Dermis blood vessel endothelial cell (primary cell): Measurements from ENCODE around the gene RALA. TPM values are rescaled to one million over a fixed set of nuclear protein-coding genes. Genes with fewer than 3 reads are reported as not detected.

Experiments
- DNase-seq: peaks from one replicate; pipeline ENCODE4 v3.0.0; 2010
- total RNA-seq: library from RNA; depleted of rRNA; stranded (reverse); fragments of >200 nt; gene quantifications from 2 replicates; pipeline ENCODE4 v1.2.3, GENCODE V29; 2014

RALA gene
- total RNA-seq, 1 donor from 2014 or later: 36.9 TPM

DNA sequence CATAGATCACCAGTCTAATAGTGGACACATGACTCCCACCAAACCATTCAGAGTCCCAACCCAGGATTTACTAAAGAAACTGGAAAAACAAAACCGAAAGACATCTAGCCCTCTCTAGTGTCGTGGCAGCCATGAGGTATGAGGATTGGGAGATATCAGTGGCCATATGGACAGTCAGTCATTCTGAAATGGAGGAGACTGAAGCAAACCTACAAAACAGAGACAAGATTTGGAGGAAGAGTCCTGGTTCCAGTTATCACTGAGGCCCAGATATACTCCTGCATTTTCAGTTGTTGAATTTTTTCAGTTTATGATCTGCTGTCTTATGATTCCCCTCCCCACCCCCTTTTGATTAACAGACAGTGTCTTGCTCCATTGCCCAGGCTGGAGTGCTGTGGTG, 9.1 kb upstream of the RALA start:
- no peak for DNase-seq

DNA sequence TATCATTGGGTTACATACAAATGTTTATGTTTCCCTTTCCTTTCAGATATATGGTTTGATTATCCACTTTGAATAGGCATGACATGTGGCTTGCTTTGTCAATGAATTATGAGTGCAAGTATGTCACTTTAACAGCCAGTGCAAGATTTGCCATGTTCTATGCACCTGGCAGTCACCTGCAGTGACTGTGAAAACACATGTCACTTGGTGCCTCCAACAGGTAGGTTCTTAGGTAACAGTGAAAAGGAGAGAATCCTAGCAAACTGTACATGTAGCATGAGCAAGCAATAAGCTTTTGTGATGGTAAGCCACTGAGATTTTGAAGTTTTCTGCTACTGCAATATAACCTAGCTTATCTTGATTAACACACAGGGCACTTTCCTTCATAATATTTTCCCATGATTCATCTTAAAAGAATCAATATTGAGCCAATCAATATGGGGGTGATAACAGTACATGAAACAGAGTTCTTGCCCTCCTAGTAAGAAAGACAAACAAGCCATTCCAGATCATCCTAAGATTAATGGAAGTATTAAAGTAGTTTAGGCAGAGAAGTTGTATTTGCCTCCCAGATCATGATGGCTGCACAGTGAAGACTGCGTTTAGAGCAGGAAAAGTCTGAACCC, 7.9 kb upstream of the RALA start:
- DNase-seq: no peak

DNA sequence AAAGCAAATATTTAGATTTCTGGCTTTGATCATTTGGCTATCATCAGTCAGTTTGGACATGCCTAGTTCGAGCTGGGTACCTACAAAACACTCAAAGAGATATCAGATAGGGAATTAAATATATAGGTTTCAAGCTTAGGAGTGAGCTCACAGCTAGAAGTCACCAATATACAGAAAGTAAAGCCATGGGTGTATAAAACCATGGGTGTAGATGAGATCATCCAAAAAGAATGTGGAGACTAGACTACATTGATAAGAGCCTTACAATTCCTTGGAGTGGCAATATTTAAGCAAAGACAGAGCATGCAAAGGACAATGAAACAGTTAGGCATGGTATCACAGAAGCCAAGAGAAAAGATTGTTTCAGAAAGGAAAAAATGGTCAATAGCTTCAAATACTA, 7.2 kb upstream of the RALA start:
- no peak for DNase-seq

DNA sequence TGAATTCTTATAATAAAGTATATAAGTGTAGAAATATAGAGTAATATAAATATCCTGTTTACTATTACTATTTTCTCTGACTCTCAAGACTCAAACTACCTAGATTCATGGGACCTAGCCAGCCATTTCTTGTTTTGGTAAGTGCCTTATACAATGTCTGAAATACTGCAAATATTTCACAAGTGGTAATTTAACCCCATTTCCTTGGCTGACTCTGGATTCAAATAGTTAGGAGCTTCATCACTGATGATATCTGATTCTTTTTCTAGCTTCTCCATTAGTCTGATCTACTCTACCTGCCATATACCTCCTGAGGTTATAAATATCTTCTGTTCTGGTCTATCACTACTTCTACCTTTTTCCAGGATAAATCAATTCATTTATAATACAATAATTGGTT, 6.4 kb upstream of the RALA start:
- no peak for DNase-seq

DNA sequence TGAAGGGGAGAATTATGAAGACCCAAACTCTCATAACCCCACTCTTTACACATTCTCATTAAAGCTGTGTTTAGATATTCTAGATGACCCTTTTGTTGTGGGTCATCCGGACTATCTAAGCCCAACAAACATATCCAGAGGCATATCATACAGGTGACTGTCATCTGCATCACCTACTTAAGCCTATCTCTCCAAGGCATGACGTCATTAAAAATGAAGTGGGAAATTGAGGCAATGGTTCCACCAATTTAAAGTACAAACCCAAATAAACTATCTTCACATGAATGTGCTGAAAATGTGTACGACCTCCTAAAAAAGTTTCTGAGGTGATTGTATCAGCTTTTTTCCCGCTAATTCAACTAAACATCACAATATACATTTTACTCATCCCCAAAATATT, 4.5 kb upstream of the RALA start:
- DNase-seq: no peak

DNA sequence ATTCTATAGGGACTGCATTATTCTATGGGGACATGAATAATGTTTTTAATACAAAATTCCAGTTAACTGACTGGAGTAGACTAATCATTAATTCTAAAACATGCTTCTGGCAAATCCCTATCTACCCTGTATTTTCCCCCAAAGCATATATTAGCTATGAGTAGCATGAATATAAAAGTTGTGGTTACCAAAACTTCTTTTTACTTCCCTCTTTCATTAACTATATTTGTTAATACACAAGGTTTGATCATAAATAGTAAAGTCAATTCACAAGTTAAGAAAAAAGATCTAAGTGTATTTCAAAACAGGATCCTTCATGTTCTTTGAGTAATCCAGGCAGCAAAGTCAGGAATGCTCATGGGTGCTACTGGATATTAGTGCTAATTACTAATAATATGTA, 2.9 kb upstream of the RALA start:
- DNase-seq: no peak

DNA sequence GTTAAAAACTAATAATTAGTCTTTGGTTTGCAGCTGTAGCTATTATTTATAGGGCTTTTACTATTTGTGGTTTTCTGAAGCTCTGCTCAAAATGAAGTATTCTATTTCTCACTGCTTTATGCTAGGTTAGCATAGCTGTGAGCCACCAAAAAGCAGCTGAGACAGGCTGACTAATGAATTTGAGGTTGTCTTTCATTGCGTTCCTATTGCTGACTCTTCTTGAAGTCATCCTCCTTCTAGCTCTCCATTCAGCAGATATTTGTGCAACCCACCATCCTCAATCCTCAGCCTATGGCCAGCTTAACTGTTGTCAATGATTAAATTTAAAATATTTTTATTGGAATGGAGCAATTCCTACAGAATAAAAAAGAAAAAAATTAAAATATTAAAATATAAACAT, 2.1 kb upstream of the RALA start:
- no peak for DNase-seq

DNA sequence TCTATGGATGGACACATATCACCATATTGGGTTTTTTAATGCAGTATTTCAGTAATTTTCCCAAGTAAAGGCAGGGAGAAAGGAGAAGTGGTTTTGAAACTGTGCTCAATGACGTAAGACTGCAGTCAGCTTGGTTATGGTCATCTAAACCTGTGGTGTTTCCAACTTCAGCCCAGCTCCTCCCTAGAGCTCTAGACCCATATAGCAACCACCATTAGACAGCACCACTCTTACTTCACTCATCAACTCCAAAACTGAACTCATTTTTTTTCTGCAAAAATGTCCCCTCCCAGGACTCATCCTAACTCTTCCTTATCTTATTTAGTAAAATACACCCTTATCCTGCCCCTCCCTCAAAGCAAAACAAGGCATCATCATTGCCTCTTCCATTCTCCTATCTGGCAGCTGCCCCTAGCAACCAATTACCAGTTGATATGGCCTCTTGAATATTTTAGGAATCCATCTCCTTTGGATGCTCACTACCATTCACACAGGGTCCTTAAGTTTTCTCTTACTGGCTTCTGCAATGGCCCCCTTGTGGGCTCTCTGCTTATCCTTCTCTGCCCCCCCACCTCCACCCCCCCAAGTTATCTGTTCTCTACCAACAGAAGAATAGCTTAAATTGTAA, 1.5 kb upstream of the RALA start:
- DNase-seq: no peak

DNA sequence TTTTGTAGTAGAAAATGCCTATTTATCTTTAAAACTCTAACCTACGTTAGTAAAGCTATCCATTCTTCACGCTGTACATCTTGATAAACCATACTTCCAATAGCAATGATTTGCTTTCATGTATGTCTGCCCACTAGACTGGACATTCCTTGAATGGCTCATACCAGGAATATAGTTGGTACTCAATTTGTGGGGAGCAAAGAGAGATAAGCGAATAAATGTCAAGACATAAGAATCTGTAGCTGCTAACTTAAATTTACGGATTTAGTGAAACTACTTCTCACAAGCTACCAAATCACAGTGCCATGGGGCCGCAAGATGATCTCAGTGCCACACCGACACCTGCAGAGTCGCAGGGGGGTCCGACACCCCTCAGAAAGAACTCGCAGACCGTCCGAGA, 763 bp upstream of the RALA start:
- no peak for DNase-seq

DNA sequence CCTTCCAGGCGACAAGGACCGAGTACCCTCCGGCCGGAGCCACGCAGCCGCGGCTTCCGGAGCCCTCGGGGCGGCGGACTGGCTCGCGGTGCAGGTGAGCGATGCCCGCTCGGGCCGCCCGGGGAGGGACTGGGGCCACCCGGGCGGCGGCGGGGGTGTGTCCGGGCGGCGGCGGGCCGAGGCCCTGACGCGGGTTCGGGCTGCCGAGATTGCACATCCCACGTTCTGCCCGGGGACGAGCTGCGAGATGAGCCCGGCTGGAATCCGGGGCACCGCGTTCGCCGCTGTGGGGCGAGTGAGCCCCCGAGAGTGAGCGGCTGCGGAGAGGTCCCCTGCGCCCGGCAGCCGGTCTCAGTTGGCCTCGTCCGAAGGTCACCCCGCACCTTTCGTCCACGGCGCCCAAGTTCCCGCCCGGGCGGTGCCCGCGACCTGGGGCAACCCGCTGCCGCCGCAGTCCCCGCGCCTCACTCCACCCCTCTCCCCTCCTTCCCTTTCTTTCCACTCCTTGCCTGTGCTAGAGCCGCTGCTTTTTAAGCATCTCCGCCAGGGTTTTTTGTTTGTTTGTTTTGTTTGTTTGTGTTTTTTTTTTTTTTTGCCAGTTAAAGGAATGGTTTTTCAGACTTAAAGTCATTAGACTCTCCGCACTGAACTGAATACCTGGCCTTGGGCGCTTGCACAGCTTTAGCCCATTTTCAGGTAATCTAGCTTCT, 515 bp downstream of the RALA start:
- no peak for DNase-seq

DNA sequence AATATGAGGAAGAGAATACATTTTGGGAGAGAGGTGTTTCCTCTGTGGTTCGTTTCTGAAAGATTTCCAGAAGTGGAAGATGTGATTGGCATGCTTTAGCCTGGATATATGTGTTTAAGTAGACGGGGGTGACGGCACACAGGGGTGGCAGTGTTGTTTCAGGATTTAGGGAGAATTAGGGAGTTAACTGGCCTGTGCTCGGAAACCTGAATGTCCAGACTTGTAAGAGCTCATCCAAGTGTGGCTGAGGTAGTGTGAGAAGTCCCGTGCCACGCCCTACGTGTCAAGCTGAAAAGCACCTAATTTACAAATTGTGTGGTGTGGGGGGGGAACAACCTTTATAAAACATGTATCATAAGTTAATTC, 1.1 kb downstream of the RALA start:
- DNase-seq: peak; percentile 50

DNA sequence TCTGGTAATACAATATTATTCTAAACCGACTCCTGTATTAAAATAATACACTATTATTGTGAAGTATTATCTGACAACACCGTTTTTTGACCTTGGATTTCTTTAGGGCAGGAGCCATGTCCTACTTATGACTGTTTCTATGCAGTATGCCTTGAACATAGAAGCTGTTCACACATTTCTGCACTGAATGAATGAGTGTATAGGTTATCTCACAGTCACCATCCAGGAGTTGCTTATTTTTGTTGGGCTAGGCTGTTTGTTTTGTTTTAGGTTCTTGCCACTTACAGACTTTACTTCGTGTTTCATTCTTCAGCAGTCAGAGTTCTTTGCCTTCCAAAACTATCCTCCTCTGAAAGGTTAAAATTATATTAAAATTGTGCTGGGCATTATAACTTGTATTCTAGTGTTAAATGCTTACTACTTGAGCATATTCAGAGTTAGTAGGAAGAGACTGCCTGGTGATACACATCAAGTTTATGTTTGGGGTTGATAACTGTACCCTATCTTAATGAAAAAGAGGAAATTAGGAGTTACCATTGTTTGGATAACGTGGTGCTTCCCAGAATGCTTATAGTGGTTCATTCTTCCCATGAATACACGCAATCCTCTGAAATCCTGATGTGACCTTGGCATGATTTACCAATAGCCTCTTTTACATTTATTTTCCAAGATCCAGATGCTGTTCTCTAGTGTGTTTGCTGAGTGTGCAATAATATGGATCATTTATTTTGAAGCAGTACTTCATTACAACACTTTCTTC, 1.7 kb downstream of the RALA start:
- DNase-seq: no peak

DNA sequence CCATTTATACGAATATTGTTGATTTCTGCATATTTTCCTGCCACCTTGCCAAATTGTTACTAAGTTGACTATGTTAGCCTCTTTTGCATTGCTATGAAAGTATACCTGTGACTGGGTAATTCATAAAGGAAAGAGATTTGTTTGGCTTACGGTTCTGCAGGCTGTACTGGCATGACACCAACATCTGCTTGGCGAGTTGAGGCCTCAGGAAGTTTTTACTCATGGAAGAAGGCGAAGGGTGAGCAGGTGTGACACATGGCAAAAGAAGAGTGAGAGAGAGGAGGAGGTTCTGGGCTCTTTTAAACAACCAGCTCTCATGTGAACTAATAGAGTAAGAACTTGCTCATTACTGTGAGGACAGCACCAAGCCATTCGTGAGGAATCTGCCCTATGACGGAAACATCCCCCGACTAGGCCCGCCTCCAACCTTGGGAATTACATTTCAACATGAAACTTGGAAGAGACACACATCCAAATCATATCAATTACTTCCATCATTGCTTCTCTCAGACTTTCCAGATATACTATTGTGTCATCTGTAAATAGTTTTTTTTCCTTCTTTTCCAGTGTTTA, 8.4 kb downstream of the RALA start:
- DNase-seq: no peak

DNA sequence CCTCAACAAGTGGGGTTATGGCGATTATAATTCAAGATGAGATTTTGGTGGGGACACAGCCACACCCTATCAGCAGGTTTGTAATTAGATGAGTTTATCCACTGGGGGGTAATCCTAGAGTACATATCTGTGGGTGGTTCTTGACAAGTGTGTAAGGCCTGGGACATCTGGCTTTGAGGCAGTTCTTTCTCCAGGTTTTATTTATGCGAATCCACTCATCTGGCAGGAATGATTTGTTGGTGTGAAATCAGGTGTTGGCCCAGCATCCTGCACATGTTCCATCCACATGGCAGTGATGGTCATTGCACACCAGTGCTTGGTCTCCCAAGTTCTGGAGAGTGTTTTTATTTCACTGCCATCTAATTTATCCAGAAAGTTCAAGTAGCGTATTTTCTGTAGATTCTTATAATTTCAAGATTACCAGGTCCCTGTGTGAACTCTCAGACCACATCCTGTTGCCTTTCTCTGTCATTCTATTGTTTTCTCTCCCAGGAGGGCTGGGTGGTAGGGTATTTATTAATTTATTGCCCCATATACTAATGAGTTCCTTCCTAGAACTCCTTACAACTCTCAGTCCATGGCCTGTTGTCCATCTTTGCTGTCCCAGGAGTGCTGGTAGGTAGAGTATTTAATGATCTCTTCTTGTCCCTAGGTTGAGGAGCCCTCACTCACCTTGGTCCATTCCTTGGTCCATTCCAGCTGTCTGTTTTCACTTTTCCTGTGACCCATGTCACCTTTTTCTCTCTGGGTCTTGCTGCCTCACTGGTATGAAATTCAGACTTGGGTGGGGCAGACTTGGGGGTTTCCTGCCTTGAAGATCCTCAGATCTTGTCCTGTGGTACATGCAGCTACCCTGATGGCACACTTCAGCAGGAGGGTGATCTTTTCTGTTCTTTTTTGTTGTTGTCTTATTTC, 10.4 kb downstream of the RALA start:
- DNase-seq: no peak

DNA sequence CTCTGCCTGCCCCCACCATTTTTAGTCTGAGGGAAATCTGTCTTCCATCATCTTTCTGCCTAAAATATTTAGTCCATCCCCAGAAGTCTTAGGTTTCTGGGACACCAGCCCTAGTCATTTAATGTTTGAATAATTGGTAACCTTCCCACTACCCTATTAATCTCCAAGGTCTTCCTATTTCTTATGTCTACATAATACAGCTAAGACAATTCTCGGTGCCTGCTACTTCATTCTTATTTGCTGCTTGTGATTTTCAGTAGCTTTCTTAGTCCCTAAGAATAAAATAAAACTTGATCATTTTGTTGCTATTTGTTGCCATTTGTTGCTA, 11.1 kb downstream of the RALA start:
- no peak for DNase-seq

DNA sequence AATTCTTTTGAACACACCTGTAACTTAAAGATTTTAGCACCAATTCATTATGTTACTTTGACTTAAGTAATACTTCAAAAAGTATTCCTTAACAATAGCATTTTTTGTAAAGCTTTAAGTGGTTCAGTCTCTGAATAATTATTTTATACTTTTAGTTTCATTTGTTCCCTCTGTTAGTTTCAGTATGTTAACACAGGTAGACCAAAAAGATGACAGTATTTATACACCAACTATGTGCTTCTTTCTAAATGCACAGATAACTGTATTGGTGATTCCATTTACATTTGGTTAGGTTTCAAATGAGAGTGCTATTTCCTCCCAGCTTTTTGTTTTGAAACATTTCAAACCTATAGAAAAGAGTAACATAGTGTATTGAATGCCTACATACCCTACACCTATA, 14.0 kb downstream of the RALA start:
- no peak for DNase-seq

DNA sequence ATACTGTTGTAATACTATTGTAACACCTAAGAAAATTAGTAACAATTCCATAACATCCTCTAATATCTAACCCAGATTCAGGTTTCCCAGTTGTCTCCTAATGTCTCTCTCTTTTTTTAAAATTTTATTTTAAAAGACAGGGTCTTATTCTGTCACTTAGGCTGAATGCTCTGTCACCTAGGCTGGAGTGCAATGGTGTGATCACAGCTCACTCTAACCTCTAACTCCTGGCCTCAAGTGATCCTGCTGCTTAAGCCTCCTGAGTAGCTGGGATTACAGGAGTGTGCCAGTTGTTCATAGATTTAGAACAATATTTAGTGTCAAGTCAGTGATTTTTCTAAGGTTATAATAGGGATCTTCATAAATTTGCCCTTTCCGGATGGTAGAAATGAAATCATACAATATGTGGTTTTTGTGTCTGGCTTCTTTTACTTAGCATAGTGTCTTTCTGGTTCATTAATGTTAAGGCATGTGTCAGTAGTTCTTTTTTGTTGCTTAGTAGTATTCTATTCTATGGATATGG, 14.7 kb downstream of the RALA start:
- DNase-seq: no peak

DNA sequence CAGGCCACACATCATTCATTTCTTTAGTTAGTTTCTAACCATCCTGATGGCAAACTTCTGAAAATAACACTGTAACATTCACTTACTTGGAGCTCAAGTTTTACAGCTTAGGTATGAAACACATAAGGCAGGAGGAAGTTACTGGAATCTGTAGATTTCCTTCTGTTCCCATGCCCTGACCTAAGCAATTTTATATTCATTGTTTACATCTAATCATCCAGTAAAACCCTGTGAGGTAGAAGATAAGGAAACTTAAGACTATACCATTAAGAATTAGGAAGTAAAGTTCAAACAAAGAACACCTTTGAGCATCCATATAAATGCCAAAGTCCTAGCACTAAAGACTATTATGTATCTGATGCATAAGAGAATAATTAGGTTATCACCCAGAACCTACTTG, 19.5 kb downstream of the RALA start:
- DNase-seq: peak; percentile 55

DNA sequence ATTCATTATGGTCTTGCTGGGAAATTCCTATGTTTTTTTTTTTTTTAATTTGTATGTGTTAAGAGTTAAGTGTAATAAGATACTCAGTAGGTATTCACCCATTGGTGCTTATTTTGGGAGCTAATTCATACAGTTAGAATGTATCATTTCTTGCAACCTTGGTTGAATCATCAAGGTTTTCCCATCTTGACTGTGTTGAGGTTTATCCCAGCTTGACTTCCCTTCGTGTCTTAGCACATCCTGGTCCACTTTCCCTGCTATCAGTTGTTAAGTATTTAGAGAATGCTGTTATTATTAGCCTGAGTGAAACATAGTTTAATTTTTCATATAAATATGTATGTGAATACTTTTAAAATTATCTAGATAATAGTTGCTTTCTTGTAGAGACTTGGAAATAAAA, 20.8 kb downstream of the RALA start:
- no peak for DNase-seq

DNA sequence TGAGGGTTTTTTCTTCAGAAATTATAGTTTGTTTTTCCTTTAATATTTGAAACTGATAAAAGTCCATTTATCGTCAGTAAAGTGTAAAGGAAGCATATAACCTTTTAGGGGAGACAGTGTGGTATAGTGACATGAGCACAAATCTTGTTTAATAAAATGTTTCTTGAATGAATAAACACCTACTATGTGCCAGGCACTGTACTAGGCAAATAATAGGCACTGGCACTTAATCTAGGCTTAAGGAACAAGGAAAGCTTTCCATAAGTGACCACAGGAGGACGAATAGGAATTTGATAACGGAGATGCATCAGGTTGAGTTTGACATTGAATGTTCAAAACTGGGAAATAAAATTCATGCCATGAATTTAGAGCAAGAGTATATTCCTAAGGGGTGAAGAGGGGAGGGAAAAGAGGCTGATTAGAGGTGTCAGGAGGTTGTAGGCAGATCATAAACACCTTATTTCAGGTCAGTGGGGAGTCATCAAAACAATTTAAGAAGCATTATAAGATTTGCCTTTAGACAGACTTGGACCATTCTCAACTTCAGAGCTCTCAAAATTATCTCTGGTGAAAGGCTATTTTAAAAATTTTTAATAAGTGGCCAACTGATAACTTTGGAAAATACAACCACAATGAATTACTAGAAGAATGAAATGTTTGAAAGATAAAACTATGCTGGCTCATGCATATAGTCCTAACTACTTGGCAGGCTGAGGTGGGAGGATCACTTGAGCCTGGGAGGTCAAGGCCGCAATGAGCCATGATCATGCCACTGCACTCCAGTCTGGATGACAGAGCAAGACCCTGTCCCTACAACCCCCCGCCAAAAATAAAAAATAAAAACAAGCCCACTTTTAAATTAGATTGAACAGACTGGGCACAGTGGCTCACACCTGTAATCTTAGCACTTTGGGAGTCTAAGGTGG, 22.4 kb downstream of the RALA start:
- no peak for DNase-seq

DNA sequence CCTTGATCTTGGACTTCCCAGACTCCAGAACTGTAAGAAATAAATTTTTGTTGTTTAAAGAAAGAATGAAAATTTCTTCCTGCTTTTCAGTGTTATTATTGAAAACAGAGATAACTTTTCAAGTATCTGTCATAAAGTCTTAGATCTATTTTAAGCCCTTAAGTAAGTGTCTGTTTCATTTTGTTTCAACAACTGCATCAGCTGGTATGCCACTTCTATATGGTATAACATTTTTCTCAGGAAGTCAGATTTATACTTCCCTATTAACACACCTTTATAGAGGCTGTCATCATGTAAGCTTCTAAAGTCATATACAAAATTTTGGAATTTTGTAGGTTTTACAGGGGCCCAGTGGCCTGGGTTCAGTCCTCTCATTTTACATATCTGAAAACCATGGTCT, 24.4 kb downstream of the RALA start:
- DNase-seq: no peak
